Breast epithelium (tissue), 4 donors: ENCODE data around the gene CTNNA3. TPM values are rescaled to one million over a fixed set of nuclear protein-coding genes. Genes with fewer than 3 reads are reported as not detected.

Source experiments
- DNase-seq, 2 donors: peaks; one replicate each; pipeline ENCODE4 v3.0.0-alpha.2; 2019; ENCODE audit warnings: low spot score in 2 of 2
- H3K27ac ChIP-seq, 2 donors: fragments of 200-600 bp; sonication (generic) in 1 of 2; one replicate each; pipeline ENCODE4 v1.5.1; 2016 to 2019; ENCODE audit warnings: mild to moderate bottlenecking in 1 of 2
- H3K27me3 ChIP-seq, 2 donors: fragments of 200-600 bp; sonication (generic) in 1 of 2; one replicate each; pipeline versions ENCODE4 v1.5.1 to v1.6.0; 2017 to 2019; ENCODE audit warnings: control low read depth in 1 of 2, mild to moderate bottlenecking in 1 of 2
- H3K36me3 ChIP-seq: fragments of 200-600 bp; one replicate; pipeline ENCODE4 v1.5.1; 2019
- H3K4me1 ChIP-seq, 2 donors: fragments of 200-600 bp; sonication (generic); one replicate each; pipeline ENCODE4 v1.5.1; 2016 to 2019; ENCODE audit warnings: control low read depth in 1 of 2
- H3K4me3 ChIP-seq, 3 donors: fragments of 200-600 bp; sonication (generic); 1 replicate in 2 of 3; 2 replicates in 1 of 3; pipeline ENCODE4 v1.5.1; 2016 to 2019; ENCODE audit warnings: mild to moderate bottlenecking in 3 of 3, moderate library complexity in 2 of 3
- H3K9me3 ChIP-seq, 2 donors: fragments of 200-600 bp; sonication (generic) in 1 of 2; one replicate each; pipeline ENCODE4 v1.5.1; 2016 to 2019; ENCODE audit warnings: control low read depth in 1 of 2
- POLR2A ChIP-seq: fragments of 450-650 bp; IDR thresholded peaks from one replicate; pipeline ENCODE4 v1.6.1; 2016; ENCODE audit warnings: antibody characterized with exemption, mild to moderate bottlenecking, moderate library complexity
- POLR2AphosphoS5 ChIP-seq, 3 donors: sonication (generic); formaldehyde crosslinking; IDR thresholded peaks; one replicate each; pipeline ENCODE4 v1.6.1; 2017; ENCODE audit warnings: antibody characterized with exemption in 3 of 3
- intact Hi-C: fragments of 100-400 bp; cut with DNase I; formaldehyde crosslinking; loops from one replicate; pipeline ENCODE4 v1.15.1; 2023; ENCODE audit warnings: low total_unique reads
- total RNA-seq, 3 donors: library from RNA; depleted of rRNA; stranded (reverse); fragments of >200 nt; gene quantifications; one replicate each; pipeline ENCODE4 v1.1.0, GENCODE V29; 2016
- TF ChIP-seq, protein P1 (sequence below), 3 donors: fragments of 450-650 bp; IDR thresholded peaks; one replicate each; pipeline ENCODE4 v1.5.1; 2016 to 2017; ENCODE audit warnings: antibody characterized with exemption in 3 of 3, mild to moderate bottlenecking in 3 of 3, moderate library complexity in 3 of 3

The CTNNA3 gene
- total RNA-seq, 3 donors from 2014 or later: 0.33 to 1.1 (median 0.59) TPM

DNA sequence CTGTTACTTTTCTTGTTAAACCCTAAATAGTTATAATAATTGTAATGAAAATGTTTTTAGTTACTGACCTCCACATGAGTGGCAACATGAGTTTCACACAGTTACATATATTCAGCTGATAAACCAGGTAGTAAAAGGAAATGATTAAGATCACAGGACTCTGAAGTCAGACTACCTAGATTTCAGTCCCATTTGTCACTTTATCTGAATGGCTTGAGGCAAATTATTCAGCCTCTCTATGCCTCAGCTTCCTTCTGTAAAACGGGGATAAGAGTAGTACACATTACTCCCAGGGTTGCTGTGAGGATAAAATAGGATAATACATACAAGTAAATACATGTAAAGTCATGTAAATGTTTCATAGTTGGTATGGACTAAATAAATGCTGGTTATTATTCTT is 1024.4 kb downstream of the CTNNA3 start:
- Histone ChIP-seq H3K27me3 (no peaks in the 10 kb centered on the region), H3K36me3 (no peaks in the 10 kb centered on the region), H3K4me1 (no peaks in the 10 kb centered on the region), H3K27ac (no peak overlapping the region), H3K9me3 (no peaks in the 10 kb centered on the region), H3K4me3 (no peak overlapping the region)
- intact Hi-C loops: no loop called here
- TF ChIP-seq, protein P1, sequence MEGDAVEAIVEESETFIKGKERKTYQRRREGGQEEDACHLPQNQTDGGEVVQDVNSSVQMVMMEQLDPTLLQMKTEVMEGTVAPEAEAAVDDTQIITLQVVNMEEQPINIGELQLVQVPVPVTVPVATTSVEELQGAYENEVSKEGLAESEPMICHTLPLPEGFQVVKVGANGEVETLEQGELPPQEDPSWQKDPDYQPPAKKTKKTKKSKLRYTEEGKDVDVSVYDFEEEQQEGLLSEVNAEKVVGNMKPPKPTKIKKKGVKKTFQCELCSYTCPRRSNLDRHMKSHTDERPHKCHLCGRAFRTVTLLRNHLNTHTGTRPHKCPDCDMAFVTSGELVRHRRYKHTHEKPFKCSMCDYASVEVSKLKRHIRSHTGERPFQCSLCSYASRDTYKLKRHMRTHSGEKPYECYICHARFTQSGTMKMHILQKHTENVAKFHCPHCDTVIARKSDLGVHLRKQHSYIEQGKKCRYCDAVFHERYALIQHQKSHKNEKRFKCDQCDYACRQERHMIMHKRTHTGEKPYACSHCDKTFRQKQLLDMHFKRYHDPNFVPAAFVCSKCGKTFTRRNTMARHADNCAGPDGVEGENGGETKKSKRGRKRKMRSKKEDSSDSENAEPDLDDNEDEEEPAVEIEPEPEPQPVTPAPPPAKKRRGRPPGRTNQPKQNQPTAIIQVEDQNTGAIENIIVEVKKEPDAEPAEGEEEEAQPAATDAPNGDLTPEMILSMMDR (IDR thresholded peaks at IDR 0.05): no peak
- no peak for TF ChIP-seq POLR2AphosphoS5 (IDR thresholded peaks at IDR 0.05)
- DNase-seq: no peak

DNA sequence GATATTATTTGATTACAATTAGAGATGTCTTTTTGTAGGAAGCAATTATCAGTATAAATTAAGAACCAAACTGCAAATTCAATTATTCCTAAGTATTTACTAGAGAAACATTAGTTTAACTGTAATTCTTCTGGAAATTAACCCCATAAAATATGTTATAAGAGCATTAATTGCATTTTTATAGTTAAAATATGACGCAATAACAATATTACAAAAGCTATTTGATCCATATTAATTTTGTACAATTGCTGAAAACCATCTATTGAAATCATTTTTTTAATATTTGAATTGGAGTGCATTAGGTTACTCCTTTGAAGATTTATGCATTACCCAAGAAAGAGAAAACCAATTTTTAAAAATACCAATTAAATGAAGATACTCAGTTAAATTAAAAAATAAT is 1024.9 kb downstream of the CTNNA3 start:
- no peak overlapping the region for H3K4me3 ChIP-seq
- no peaks in the 10 kb centered on the region for H3K27me3 ChIP-seq
- no peak overlapping the region for H3K27ac ChIP-seq
- no peaks in the 10 kb centered on the region for H3K36me3 ChIP-seq
- no peaks in the 10 kb centered on the region for H3K9me3 ChIP-seq
- no peak for DNase-seq
- intact Hi-C loops: no loop called here
- H3K4me1 ChIP-seq: no peaks in the 10 kb centered on the region
- TF ChIP-seq POLR2AphosphoS5 (IDR thresholded peaks at IDR 0.05) (no peak), POLR2A (no peak)

DNA sequence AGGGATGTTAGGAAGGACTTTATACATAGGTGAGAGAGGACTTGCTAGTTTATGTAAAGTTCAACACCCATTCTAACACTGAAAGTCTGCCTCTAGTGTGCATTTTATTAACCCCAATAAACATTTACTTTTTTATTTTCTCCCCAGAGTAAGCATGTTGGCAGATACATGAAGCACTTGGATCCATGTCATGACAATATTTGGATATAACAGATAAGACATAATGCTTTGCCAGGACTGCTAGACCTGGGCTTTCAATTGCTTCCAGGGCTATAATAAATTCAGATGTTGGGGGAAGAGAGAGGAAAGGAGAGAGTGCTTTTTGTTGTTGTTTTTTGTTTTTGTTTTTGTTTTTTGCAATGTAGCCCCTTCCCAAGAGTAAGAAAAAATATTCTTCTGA is 1039.5 kb downstream of the CTNNA3 start:
- Histone ChIP-seq H3K4me3 (no peak overlapping the region), H3K36me3 (no peaks in the 10 kb centered on the region), H3K27me3 (no peaks in the 10 kb centered on the region), H3K4me1 (no peaks in the 10 kb centered on the region), H3K9me3 (peaks cover 0 to 3% of the 10 kb centered on the region in 2 donors), H3K27ac (no peak overlapping the region)
- TF ChIP-seq, protein P1 (IDR thresholded peaks at IDR 0.05): no peak
- TF ChIP-seq POLR2AphosphoS5 (IDR thresholded peaks at IDR 0.05): no peak
- no peak for TF ChIP-seq POLR2A
- no peak for DNase-seq
- intact Hi-C loops: no loop called here

DNA sequence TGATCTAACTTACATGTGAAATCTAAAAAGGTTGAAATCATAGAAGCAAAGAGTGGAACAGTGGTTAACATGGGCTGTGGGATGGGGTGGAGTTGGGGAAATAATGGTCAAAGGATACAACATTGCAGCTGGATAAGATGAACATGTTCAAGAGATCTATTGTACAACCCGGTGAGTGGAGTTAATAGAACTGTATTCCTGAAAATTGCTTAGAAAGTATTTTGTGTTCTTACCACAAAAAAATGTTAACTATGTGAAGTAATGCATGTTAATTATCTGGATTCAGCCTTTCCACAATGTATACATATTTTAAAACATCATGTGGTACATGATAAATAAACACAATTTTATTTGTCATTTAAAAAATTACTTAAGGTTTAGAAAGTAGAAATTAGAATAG is 1041.1 kb downstream of the CTNNA3 start:
- peaks cover 0 to 7% of the 10 kb centered on the region in 2 donors for H3K9me3 ChIP-seq
- H3K27me3 ChIP-seq: no peaks in the 10 kb centered on the region
- no peak overlapping the region for H3K27ac ChIP-seq
- intact Hi-C loops: no loop called here
- H3K4me1 ChIP-seq: no peaks in the 10 kb centered on the region
- DNase-seq: no peak
- TF ChIP-seq, protein P1 (IDR thresholded peaks at IDR 0.05): no peak
- TF ChIP-seq POLR2A: no peak
- no peak for TF ChIP-seq POLR2AphosphoS5 (IDR thresholded peaks at IDR 0.05)
- H3K36me3 ChIP-seq: no peaks in the 10 kb centered on the region
- H3K4me3 ChIP-seq: no peak overlapping the region

DNA sequence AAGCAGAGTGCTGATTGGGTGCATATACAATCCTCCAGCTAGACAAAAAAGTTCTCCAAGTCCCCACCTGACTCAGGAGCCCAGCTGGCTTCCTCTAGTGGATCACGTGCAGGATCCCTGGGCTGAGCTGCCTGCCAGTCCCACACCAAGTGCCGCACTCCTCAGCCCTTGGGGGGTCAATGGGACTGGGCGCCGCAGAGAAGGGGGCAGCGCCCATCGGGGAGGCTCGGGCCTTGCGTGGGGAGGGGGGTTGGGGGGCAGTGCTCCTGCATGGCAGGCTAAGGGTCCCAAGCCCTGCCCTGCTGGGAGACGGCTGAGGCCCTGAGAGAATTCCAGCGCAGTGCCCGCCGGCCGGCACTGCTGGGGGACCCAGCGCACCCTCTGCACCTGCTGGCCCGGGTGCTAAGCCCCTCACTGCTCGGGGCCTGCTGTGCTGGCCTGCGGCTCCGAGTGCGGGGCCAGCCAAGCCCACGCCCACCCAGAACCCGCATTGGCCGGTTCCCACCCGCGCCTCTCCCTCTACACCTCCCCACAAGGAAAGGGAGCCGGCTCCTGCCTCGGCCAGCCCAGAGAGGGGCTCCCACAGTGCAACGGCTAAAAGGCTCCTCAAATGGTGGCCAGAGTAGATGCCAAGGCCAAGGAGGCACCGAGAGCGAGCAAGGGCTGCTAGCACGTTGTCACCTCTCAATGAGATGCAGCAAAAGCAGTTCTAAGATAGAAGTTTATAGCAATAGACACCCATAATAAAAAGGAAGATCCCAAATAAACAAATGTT is 1044.5 kb downstream of the CTNNA3 start:
- H3K9me3 ChIP-seq: peaks cover 0 to 7% of the 10 kb centered on the region in 2 donors
- TF ChIP-seq, protein P1 (IDR thresholded peaks at IDR 0.05): no peak
- TF ChIP-seq POLR2AphosphoS5 (IDR thresholded peaks at IDR 0.05) (no peak), POLR2A (no peak)
- intact Hi-C loops: no loop called here
- H3K27me3 ChIP-seq: no peaks in the 10 kb centered on the region
- no peak for DNase-seq
- no peaks in the 10 kb centered on the region for H3K36me3 ChIP-seq
- no peak overlapping the region for H3K27ac ChIP-seq
- no peak overlapping the region for H3K4me3 ChIP-seq
- H3K4me1 ChIP-seq: no peaks in the 10 kb centered on the region
